Spleen (tissue), 7 donors: Measurements from ENCODE around the gene SLC1A2.

Experiments
- POLR2A ChIP-seq, 3 donors: fragments of 450-650 bp; IDR thresholded peaks; one replicate each; pipeline ENCODE4 v1.5.1; 2017; ENCODE audit warnings: antibody characterized with exemption in 3 of 3, mild to moderate bottlenecking in 1 of 3
- TF ChIP-seq, protein P1 (sequence below), 11 experiments: fragments of 200-600 bp in 7 of 11; fragments of 450-650 bp in 4 of 11; sonication (generic) in 4 of 11; IDR thresholded peaks in 8 of 11; conservative IDR thresholded peaks in 3 of 11; 1 replicate in 7 of 11; 2 replicates in 4 of 11; pipeline versions ENCODE4 v1.4.0 to v1.8.0; 2016 to 2021; ENCODE audit warnings: antibody characterized with exemption in 11 of 11, inconsistent platforms in 4 of 11, mild to moderate bottlenecking in 1 of 11
- donor health status: DM: no; HTN: no; CAD: no; lungs with moderate emphysema.
- donor health status: DM: no; HTN: no; CAD: no.
- donor health status: DM: no; HTN: no; CAD: no.

- TF ChIP-seq POLR2A (IDR thresholded peaks at IDR 0.05): no peak
- TF ChIP-seq, protein P1, sequence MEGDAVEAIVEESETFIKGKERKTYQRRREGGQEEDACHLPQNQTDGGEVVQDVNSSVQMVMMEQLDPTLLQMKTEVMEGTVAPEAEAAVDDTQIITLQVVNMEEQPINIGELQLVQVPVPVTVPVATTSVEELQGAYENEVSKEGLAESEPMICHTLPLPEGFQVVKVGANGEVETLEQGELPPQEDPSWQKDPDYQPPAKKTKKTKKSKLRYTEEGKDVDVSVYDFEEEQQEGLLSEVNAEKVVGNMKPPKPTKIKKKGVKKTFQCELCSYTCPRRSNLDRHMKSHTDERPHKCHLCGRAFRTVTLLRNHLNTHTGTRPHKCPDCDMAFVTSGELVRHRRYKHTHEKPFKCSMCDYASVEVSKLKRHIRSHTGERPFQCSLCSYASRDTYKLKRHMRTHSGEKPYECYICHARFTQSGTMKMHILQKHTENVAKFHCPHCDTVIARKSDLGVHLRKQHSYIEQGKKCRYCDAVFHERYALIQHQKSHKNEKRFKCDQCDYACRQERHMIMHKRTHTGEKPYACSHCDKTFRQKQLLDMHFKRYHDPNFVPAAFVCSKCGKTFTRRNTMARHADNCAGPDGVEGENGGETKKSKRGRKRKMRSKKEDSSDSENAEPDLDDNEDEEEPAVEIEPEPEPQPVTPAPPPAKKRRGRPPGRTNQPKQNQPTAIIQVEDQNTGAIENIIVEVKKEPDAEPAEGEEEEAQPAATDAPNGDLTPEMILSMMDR (IDR thresholded peaks at IDR 0.05 in 8 of 11, conservative IDR thresholded peaks at IDR 0.05 in 3 of 11): no peak
Observed at GRCh38 chr11:35365961-35366360, 53.4 kb downstream of the SLC1A2 start.
